Sigmoid colon (tissue), 7 donors: Measurements from ENCODE around the gene GNLY. TPM values are rescaled to one million over a fixed set of nuclear protein-coding genes. Genes with fewer than 3 reads are reported as not detected.
A peak's percentile ranks its signal among the peaks of the same experiment; 100 is the strongest.

ENCODE experiments used
- DNase-seq: peaks from one replicate; pipeline ENCODE4 v3.0.0-alpha.2; 2019
- H3K27ac ChIP-seq, 4 donors: fragments of 200-600 bp; sonication (generic); one replicate each; pipeline ENCODE4 v1.5.1; 2016 to 2019; ENCODE audit warnings: mild to moderate bottlenecking in 1 of 4
- H3K27me3 ChIP-seq, 3 donors: fragments of 200-600 bp; sonication (generic); one replicate each; pipeline ENCODE4 v1.5.1; 2019; ENCODE audit warnings: mild to moderate bottlenecking in 1 of 3
- H3K36me3 ChIP-seq, 4 donors: fragments of 200-600 bp; sonication (generic); one replicate each; pipeline ENCODE4 v1.5.1; 2016 to 2019
- H3K4me1 ChIP-seq, 4 donors: fragments of 200-600 bp; sonication (generic); one replicate each; pipeline ENCODE4 v1.5.1; 2017 to 2019
- H3K4me3 ChIP-seq, 4 donors: fragments of 200-600 bp; sonication (generic); one replicate each; pipeline ENCODE4 v1.5.1; 2017 to 2019; ENCODE audit warnings: mild to moderate bottlenecking in 2 of 4, moderate library complexity in 1 of 4
- H3K9me3 ChIP-seq, 4 donors: fragments of 200-600 bp in 3 of 4; sonication (generic) in 3 of 4; one replicate each; pipeline versions ENCODE4 v1.5.1 to v1.6.1; 2013 to 2019
- CTCF ChIP-seq, 4 experiments: fragments of 450-650 bp in 3 of 4; fragments of 200-600 bp in 1 of 4; IDR thresholded peaks; one replicate each; pipeline ENCODE4 v1.5.1; 2016 to 2019; ENCODE audit warnings: antibody characterized with exemption in 4 of 4, mild to moderate bottlenecking in 3 of 4, moderate library complexity in 2 of 4
- EP300 ChIP-seq, 4 donors: sonication (generic); formaldehyde crosslinking; IDR thresholded peaks; one replicate each; pipeline ENCODE4 v1.6.1; 2017; ENCODE audit warnings: antibody characterized with exemption in 4 of 4
- POLR2A ChIP-seq, 2 donors: fragments of 450-650 bp; IDR thresholded peaks; one replicate each; pipeline ENCODE4 v1.6.1; 2016; ENCODE audit warnings: antibody characterized with exemption in 2 of 2, mild to moderate bottlenecking in 2 of 2, moderate library complexity in 2 of 2
- POLR2AphosphoS5 ChIP-seq, 4 donors: sonication (generic); formaldehyde crosslinking; IDR thresholded peaks; one replicate each; pipeline ENCODE4 v1.6.1; 2017; ENCODE audit warnings: antibody characterized with exemption in 4 of 4
- WGBS, 2 donors: extraction: QIAGEN DNeasy Blood & Tissue Kit; methylation state at CpG; one replicate each; pipeline ENCODE4 v1.1.7; 2013; 5-methylcytosine and 5-hydroxymethylcytosine counted together
- intact Hi-C: fragments of 100-400 bp; cut with DNase I; formaldehyde crosslinking; loops from one replicate; pipeline ENCODE4 v1.15.1; 2023
- polyA plus RNA-seq, 3 donors: library from polyadenylated mRNA; stranded (reverse); fragments of 200-250 nt; gene quantifications; one replicate each; pipeline ENCODE4 v1.2.3, GENCODE V29; 2013
- total RNA-seq, 4 donors: library from RNA; depleted of rRNA; stranded (reverse); fragments of >200 nt; gene quantifications; one replicate each; pipeline ENCODE4 v1.1.0, GENCODE V29; 2016
- donor health status: healthy with polysubstance abuse.
- donor health status: Bipolar disorder and iron deficiency.
- donor health status: healthy.

The GNLY gene
- total and polyA plus RNA-seq, 7 donors, result 1.6 to 13.9 (median 3.3) TPM; not detected in 3

GRCh38 chr2:85648619-85649018, 45.5 kb upstream of the GNLY start:
- intact Hi-C loops, result no loop called here
- Histone ChIP-seq H3K27ac (no peak overlapping the region), H3K4me1 (no peaks in the 10 kb centered on the region), H3K9me3 (no peaks in the 10 kb centered on the region), H3K36me3 (peaks cover 36 to 94% (median 53%) of the 10 kb centered on the region in 4 donors), H3K27me3 (no peaks in the 10 kb centered on the region), H3K4me3 (no peak overlapping the region)
- DNase-seq, result no peak
- WGBS, 2 donors, result 65 to 68% methylated on average over 2 of the region's 2 CpGs
- TF ChIP-seq CTCF (IDR thresholded peaks at IDR 0.05), result peak in 1 of 4 experiments; percentile 9
- no peak for TF ChIP-seq POLR2A (IDR thresholded peaks at IDR 0.05)

- no peak overlapping the region for H3K4me3 ChIP-seq
- no peak overlapping the region for H3K27ac ChIP-seq
- no peaks in the 10 kb centered on the region for H3K27me3 ChIP-seq
- H3K9me3 ChIP-seq, result no peaks in the 10 kb centered on the region
- no peak for DNase-seq
- WGBS, 2 donors, result 84 to 91% methylated on average over 9 of the region's 9 CpGs
- H3K36me3 ChIP-seq, result peaks cover 31 to 90% (median 53%) of the 10 kb centered on the region in 4 donors
- no peaks in the 10 kb centered on the region for H3K4me1 ChIP-seq
- TF ChIP-seq CTCF (IDR thresholded peaks at IDR 0.05) (no peak), EP300 (IDR thresholded peaks at IDR 0.05) (no peak)
- intact Hi-C loops, result no loop called here
Measured at GRCh38 chr2:85649201-85650190, 44.7 kb upstream of the GNLY start.

- H3K27me3 ChIP-seq, result no peaks in the 10 kb centered on the region
- H3K27ac ChIP-seq, result no peak overlapping the region
- no peaks in the 10 kb centered on the region for H3K4me1 ChIP-seq
- DNase-seq, result no peak
- WGBS, 2 donors, result 95 to 96% methylated on average over 4 of the region's 4 CpGs
- H3K4me3 ChIP-seq, result no peak overlapping the region
- H3K36me3 ChIP-seq, result peaks cover 23 to 80% (median 44%) of the 10 kb centered on the region in 4 donors
- intact Hi-C loops, result no loop called here
- TF ChIP-seq EP300 (IDR thresholded peaks at IDR 0.05), result no peak
- TF ChIP-seq POLR2AphosphoS5 (IDR thresholded peaks at IDR 0.05), result no peak
- TF ChIP-seq CTCF (IDR thresholded peaks at IDR 0.05), result no peak
- TF ChIP-seq POLR2A (IDR thresholded peaks at IDR 0.05), result no peak
- H3K9me3 ChIP-seq, result no peaks in the 10 kb centered on the region
Measured at GRCh38 chr2:85650456-85650855, 43.7 kb upstream of the GNLY start.

- no peak for DNase-seq
- intact Hi-C loops, result no loop called here
- Histone ChIP-seq H3K27me3 (no peaks in the 10 kb centered on the region), H3K27ac (no peak overlapping the region), H3K9me3 (no peaks in the 10 kb centered on the region), H3K4me1 (no peaks in the 10 kb centered on the region), H3K4me3 (no peak overlapping the region), H3K36me3 (peaks cover 21 to 77% (median 38%) of the 10 kb centered on the region in 4 donors)
- TF ChIP-seq CTCF (IDR thresholded peaks at IDR 0.05) (no peak), POLR2AphosphoS5 (IDR thresholded peaks at IDR 0.05) (no peak), EP300 (IDR thresholded peaks at IDR 0.05) (no peak)
- WGBS, 2 donors, result 31 to 69% methylated on average over 3 of the region's 3 CpGs
Measured at GRCh38 chr2:85651097-85651496, 43.1 kb upstream of the GNLY start.
